Stimulated activated CD8-positive, alpha-beta memory T cell treated with anti-CD3 and anti-CD28 coated beads, Interleukin-15, amount 100 ng/mL, for 4 hours (primary cell): ENCODE measurements around the gene FUOM.

ENCODE experiments used
- DNase-seq, 2 donors: peaks; one replicate each; pipeline ENCODE4 v3.0.0-alpha.2; 2020; ENCODE audit warnings: low read depth in 2 of 2

FUOM gene

DNA sequence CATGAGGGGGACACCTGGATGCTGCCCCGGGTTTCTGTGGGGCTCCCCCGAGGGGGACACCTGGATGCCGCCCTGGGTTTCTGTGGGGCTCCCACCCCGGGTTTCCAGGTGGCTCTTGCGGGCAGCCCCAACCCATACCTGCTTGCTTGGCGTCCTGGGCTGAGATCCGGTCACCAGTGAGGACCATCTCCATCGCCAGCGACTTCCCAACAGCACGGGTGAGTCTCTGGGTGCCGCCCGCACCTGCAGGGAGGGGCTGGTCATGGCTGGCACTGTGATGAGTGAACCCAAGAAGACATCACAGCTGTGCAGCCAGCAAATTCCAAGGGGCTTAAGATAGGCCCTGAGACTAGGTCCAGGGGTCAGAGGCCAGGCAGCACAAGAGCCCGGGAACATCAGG lies 8.9 kb upstream of the FUOM start:
- no peak for DNase-seq

DNA sequence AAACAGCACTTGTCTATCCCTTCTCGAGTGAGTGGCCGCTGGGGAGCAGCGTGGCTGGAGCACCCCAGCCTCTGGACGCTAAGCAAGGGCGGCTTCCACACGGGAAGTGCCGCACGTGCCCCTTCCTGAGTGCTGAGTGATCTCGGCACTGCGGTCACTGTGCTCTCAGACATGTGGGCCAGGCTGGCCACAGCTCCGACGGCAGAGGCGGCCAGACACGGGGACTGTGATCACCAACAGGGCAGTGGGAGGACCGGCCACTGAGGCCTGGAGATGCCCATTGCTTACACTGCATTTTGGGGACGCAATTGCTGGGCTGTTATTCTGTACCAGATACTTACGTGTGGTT lies 8.3 kb upstream of the FUOM start:
- no peak for DNase-seq

DNA sequence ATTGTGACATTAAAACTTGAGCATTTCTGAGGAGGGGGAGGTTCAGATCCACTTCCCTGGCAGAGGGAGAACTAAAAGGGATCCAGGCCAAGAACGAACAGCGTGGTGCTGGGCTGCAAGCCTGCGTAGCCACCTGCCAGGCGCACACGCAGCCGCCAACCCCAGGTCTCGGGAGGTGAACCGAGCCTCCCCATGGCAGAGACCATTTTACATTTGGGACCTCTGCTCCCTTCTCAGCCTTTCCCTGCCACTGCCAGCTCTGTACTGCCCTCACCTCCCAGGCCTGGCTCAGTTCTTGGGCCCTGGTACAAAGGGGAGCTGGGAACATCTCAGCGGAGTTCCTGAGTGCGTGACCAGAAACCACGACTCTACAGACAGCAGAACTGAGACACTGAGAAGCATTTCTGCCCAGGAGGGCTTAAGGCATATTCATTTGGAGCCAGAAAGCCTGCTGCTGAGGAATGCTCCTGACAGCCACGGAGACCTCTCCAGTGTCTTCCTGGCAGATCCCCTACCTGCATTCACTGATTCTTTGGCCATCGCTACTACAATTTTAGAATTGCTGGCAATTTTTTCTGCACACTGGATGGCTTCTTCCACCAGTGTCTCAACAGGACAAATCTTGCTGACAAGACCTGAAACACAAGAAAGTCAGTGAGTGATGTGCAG lies 7.8 kb upstream of the FUOM start:
- DNase-seq = no peak

DNA sequence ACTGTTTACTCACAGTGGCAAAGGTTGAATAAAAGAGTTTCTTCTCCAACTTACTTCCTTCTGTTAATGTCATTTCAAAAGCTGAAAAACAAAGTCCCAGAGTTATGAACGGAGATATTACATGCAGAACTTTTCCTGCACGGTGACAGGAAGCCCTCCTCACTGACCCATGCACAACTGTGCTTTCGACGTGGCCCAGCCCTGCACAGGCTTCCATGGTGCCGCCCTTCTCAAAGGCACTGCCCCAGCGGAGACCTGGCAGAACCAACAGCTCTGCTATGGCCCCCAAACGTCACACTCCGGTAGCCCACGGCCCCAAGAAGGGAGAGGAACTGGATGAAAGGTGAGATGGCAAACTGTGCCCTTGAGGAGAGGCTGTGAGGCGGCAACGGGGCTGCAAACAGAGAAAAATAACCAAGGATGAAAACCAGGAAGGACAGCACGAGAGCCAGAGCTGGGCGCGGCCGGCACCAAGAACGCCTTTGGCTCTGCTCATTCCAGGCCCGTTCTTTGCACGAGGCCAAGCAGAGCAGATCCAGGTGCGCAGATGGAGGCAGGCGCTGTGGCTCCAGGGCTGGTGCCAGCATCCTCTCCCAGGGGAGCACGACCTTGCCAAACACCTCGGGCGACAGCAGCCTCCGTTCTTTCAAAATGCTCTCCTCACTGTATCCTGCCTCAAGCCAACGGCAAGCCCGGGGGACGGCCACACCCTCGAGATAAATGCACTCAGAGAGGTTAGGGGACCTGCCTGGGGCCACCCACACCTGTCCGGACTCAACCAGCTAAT lies 7.0 kb upstream of the FUOM start:
- no peak for DNase-seq

DNA sequence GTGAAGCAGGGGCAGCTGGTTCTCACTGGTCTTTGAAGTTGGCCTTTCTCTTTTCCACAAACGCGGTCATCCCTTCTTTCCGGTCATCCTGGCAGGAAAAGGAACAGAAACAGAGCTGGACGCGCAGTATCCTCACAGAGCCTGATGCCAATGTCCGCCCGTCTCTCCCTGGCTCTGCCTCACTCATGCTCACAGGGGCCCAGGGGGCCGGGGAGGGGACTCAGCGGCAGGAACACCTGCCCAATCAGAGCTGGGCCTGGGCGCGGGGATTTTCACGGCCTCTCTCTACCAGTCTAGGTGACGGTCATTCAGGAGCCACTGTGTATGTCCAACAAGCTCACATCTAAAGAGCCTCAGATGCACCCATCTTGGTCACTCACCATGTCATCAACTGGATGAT lies 5.0 kb upstream of the FUOM start:
- DNase-seq = no peak

DNA sequence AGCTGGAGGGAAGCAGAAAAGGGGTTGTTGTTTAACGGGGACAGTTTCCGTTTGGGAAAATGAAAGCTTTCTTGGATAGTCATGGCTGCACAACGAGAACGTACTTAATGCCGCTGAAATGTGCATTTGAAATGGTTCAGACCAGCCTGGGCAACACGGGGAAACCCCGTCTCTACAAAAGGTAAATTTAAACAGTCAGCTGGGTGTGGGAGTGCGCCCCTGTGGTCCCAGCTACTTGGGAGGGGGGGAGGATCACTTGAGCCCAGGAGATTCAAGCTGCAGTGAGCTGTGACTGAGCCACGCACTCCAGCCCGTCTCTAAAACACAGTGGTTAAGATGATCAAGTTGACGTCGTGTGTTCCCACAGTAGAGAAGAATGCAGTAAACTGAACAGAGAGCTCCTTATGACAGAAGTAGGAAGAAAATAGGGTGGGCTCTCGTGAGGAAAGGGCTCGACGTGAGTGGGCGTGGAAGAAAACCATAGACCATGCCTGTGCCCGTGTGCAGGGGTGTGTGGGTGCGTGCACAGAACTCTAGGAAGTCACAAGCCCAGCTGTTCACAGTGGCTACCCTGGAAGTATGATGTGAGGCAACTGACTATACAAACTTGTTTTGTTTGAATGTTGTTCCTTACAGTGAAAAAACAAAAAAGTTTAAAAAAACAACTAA lies 4.1 kb upstream of the FUOM start:
- no peak for DNase-seq

DNA sequence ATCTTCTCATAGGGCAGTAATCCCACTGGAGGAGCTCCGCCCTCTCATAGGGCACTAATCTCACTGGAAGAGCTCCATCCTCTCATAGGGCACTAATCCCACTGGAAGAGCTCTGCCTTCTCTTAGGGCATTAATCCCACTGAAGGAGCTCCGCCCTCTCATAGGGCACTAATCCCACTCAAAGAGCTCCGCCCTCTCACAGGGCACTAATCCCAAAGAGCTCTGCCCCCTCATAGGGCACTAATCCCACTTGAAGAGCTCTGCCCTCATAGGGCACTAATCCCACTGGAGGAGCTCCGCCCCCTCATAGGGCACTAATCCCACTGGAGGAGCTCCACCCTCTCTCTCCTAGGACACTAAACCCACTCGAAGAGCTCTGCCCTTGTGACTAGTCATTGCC lies 3.4 kb upstream of the FUOM start:
- no peak for DNase-seq

DNA sequence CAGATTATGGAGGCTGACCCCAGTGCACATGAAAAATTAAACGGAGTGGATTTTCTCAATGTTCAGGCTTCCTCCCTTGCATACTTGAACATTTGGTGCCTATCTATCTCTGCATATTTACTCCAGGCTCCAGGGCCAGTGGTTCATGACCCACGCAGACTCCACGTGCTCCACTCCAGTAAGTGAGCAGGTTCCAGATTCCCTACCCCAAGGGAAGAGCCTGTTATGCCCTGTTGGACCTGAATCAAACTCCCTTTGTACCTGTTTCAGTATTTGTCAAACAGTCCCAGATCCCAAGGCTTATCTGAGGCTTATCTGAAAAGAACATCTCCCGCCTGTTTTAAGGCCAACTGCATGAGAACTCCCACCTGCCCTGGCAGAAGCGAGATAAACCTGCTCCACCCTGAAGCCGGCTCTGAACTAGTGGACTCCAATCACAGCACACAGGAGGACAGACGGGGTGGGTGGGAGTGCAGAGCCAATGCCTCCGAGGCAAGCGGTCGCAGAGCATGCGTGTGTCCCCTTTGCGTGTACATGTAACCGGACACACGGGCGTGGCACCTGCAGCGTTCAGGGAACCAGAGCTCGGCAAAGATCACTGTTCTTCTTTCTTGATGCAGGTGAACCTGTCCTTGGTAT lies 2.3 kb upstream of the FUOM start:
- DNase-seq = no peak

DNA sequence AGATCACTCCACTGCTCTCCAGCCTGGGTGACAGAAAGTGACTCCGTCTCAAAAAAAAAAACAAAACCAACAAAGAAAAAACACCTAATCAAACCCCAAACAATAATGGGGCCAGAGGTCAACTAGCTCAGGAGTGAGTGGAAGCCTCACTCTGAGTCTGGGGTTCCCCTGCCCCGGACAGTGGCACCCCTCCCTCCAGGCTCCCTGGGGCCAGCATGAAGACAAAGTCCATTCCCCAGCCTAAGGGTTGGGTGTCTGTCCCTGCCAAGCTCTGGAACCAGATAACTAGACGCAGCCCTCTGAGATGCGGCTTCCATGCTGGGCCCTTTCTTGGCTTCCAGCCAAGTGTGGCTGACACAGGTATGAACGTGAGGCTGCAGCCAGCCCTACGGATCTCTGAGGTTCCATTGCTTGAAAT lies 1.7 kb upstream of the FUOM start:
- DNase-seq = no peak

DNA sequence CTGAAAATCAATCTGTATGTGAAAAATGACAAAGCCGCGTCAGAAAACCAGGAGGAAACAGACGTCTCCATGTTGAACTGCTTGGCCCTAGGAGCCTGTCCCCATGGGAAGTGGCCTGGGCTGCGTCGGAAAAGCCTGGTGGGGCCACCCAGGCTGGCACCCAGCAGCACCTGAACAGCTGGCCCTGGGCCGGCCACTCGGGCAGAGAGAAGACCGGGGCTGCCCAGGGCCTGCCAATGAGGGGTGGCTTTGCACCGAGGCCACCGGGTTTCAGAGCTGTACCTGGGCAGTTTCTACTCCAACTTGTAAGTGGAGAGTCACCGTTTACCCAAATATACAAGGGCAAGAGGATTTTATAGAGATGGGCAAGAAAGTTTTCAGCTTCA lies 1.1 kb upstream of the FUOM start:
- no peak for DNase-seq

DNA sequence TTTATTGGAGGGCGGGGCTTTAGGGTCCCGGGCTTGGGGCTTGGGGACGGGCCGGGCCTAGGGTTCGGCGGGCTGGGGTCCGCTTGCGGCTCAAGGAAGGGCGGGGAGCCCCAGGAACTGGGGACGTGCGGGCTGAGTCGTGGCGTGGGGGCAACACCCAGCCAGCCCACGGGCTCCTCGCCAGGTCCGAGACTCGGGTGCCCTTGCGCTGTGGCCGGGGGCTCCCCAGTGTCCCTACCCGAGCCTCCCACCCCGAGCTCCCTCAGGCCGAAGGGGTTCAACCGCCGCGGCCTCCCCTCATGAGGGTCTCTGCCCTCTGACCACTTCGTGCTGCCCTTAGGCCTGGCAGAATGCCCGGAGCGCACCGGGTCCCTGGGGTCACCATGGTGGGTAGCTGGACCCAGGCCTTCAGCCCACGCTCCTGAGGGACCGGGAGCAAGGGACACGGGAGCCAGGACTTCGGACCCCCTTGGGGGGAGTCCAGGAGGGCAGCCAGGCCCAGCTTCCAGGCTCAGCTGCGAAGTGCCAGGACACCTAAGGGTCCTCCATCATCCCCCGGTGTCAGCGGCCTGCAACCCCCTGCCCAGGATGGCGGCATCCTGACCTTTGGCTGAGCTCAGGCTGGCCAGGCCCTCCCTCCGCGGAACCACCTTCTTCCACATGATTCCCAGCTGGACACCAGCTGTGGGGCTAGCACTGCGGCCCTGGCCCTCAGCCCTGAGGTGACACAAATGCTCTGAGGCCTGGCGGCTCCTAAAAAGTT lies 524 bp upstream of the FUOM start:
- DNase-seq = no peak

DNA sequence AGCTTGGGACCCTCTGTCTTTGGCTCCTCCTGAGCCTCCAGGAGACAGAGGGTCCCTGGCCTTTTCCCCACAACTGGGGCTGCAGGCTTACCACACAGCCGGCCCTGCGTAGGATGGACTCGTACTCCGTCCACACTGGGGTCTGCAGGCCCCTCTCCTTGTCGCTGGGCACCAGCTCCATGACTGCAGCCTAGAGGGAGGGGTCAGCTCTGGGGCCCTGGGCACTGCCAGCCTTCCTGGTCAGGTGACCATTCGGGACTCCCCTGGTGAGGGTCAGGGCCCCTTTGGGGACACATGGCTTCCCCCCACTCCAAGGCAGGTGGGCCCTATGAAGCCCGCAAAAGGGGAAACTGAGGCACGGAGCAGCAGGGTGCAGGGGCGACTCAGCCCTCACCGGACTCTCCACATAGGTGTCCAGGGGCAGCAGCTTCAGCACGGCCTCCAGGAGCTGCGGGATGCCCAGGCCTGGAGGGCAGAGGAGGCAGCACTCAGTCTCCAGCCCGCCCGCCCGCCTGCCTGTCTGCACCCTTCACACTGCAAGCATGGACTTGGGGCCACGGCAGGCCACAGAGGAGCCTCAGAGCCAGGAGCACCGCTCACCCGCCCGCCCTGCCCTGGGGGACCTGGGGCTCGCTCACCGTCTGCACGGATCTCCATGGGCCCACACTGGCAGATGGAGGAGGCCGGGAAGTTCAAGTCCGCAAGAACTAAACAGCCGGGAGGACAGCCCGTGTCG lies 1.1 kb downstream of the FUOM start:
- no peak for DNase-seq

DNA sequence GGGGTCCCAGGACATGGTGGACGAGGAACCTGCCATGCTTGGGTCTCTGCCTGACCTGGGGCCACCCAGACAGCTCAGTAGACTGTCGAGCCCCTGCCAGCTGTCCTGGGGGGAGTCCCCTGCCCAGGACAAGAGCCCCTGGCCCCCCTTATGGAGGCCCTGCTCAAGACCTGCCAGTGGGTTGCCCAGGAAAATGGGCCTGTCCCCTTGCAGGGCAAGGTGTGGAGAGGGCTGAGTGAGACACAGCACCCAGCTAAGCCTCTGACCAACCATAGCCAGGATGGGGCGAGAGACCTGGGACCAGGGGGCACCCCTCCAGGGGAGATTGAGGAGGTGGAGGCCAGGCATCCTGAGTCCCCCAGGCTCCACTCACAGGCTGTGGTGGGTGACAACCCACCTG lies 1.8 kb downstream of the FUOM start:
- no peak for DNase-seq

DNA sequence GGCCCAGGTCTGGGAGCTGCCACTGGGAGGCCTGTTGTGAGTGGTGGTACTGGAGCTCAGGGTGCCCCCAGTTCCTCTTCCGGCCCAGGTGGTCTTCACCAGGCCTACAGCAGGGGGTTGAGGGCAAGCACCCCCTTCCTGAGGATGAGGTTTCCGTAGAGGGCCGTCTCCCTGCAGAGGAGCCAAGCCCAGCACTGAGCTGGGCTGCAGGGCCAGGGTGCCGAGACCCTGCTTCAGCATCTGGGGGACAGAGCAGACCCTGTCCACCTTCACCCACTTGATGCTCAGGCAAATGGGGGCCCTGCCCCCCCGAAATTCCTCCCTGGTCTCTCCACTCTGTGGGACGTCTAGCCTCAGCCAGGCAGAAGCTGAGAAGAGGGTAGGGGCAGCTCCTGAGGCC lies 2.6 kb downstream of the FUOM start:
- no peak for DNase-seq

DNA sequence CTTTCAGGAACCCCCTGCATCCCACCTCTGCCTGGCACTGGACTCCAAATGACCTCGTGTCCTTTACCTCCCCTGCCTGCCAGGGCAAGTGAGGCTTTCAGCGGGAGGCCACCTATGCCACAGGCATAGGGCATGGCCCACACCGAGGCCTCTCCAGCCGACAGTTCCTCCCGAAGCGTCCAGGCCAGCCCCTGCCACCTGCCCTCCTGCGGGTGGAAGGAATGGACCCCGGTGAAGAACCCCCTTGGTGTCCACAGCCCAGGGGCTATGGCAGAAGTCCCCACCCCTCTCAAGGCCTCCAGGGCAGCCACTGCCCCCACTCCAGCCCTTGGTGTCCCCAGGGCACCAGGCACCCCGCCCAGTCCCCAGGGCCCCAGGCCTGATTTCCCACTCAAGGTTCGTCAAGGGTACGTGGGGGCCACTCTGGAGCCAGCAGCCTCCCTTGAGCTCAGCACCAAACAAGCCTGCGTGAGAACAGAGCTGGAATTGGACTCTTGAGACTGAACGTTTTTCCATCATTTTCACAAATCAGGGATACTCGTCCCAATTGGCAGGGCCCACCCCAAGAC lies 3.1 kb downstream of the FUOM start:
- no peak for DNase-seq

DNA sequence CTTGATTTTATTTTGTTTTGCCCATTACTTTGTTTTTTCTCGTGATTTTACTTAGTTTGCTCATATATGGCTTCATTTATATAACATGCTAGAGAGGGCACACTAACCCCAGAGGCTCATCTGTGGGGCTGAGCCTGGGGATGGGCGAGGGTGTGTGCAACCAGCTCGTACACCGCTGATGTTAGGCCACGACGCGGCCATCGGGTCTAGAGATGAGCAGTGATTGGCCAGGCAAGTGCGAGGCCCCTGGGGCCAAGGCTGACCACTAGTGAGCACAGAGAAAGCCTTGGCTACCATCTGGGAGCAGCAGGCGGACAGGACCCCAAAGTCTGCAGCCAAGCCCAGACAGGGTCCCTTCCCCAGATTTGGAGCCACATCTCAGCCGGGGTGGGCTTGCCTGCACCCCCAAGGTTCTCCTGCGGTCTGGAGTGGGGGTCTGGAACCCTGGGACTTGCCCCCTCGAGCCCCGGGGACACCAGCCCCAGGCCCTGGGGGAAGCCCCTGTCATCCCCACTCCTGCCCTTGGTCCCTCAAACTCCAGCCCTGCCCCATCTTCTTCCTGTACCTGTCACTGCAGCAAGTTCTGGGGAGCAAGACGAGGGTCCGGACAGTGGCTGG lies 3.7 kb downstream of the FUOM start:
- DNase-seq = no peak

DNA sequence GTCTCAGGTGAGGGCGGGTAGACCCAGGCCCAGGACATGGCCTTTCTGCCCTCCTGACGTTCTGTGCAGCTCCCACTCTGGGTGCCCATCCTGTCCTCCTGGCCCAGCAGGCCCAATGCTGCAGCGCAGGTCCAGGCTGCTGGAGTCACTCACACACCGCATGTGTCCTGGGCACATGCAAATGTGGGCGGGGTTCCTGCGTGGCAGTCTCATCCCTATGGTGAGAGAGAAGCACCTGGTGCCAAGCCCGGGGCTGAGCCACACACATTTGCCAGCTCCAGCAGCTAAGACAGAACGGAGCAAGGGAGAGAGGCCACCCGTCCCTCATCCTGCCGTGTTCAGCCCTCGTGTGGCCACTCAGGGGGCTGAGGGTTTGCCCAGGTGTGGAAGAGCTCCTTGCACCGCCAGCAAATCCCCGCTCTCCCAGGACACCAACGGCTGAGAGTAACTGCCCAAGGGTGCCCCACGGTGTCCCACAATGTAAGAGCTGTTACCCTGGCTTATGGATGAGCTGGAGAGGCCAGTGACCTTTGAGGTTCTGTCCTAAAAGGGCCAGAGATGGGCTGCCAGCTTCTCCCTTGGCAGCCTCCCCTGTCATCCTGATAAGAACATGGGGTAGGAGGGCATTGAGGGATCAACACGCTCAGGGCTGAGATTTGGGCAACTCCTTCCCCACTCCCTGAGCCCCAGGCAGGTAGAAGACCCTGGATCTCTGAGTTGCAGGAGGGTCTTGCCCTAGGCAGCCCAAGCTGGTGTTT lies 4.4 kb downstream of the FUOM start:
- no peak for DNase-seq

DNA sequence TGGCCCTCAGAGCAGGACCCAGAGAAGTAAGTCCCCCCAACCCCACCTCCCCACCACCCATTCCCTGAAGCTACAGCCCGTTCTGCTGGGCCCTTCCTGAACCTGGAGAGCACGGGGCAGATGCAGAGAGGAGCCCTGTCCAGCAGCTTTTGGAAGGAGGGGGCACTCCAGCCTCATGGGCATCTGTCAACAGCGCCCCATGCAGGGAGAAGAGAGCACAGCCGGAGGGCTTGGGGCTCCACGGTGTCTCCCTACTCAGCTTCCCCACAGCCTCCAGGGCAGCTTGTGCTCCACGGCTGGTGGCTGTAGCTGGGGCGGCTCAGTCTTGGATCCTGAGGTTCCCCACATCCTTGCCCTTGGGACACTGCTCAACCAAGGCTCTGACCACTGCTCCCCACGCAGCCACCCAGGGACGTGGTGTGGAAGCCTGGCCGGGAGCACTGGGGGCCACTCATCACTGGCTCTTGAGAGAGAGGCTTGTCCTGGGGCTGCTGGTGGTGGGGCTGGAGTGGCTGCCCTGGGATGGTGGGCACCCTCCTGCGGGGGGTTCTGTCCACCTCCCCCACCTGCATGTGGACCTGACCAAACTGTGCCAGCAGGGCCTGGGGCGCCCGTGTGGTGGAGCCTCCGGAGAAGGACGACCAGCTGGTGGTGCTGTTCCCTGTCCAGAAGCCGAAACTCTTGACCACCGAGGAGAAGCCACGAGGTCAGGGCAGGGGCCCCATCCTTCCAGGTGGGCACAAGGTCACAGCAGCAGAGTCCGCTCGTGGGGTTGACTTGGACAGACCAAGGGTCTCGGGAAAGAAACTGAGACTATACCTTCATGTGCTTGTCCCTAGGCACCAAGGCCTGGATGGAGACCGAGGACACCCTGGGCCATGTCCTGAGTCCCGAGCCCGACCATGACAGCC lies 6.2 kb downstream of the FUOM start:
- no peak for DNase-seq

DNA sequence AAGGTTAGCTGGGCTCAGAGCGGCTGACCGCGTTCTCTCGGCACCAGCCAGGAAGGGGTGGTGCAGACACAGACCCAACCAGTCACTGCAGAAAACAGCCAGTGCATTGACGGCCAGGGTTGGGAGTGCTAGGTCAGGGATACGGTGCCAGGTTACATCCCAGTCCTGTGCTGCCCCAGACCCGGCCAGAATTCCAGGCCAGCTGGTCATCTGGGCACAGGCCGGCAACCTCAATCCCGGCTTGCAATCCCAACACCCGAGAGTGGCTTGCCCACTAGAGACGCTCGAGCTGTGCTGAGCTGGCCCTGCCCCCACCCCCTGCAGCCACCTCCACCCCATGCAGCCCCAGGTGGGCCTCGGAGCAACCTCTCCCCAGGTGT lies 6.9 kb downstream of the FUOM start:
- no peak for DNase-seq
